ENCODE measurements around the gene ZNF646. TPM values are rescaled to one million over a fixed set of nuclear protein-coding genes. Genes with fewer than 3 reads are reported as not detected.

Gene ZNF646
- total and polyA plus RNA-seq, 2 of the 13 experiments (the other 11 are each of a cell fraction or from before 2014, with no cell fraction given): 3.4 to 10.9 TPM

- intact Hi-C loops (cut with micrococcal nuclease; ENCODE audit: unreplicated experiment): loop anchor here (1.0 to 2.0 kb wide), 3 partner anchors 37 to 60 kb away; partner anchors contain the start of genes VKORC1, ZNF646 and ZNF668
- ATAC-seq (peak; percentile 82), FAIRE-seq (peak; percentile 79), DNase-seq (ENCODE audit: low spot score) (peak; percentile 89)
- Histone ChIP-seq H3K4me2 (ENCODE audit: low read depth, low read length) (peak overlapping the region; percentile 94), H3K9me3 (ENCODE audit: low read length) (no peaks in the 10 kb centered on the region), H4K20me1 (ENCODE audit: insufficient read depth, low read length) (peaks cover 4% of the 10 kb centered on the region; the same call in 1 of the 2 replicates), H2AFZ (ENCODE audit: low read length) (no peak overlapping the region), H3K79me2 (ENCODE audit: insufficient read depth, low read length) (peaks cover 5% of the 10 kb centered on the region), H3K9ac (ENCODE audit: insufficient read depth, low read depth, low read length) (peak overlapping the region; percentile 90), H3K4me3 (replicated peaks in 1 of 3; ENCODE audit: insufficient read depth in 1 of 3, low read depth in 2 of 3, low read length in 3 of 3) (peak overlapping the region; percentile 86 to 99 (median 94)), H3K4me1 (ENCODE audit: insufficient read depth, low read length) (peaks cover 39% of the 10 kb centered on the region), H3K27ac (ENCODE audit: extremely low read length, insufficient read depth, low read length) (peak overlapping the region; percentile 82), H3K36me3 (replicated peaks in 1 of 2; ENCODE audit: control insufficient read depth in 1 of 2, insufficient read depth in 2 of 2, low read length in 2 of 2) (peaks cover 0 to 14% of the 10 kb centered on the region in 2 experiments; a peak in 4 of 5 replicates), H3K27me3 (ENCODE audit: control insufficient read depth in 1 of 2, insufficient read depth in 2 of 2, low read length in 2 of 2) (no peaks in the 10 kb centered on the region; a peak in 1 of 5 replicates)
- BruUV-seq (replicated peaks): TSS peak; percentile 73
- POLR2A ChIA-PET: interaction anchor here (0.6 to 2.7 kb wide), 17 partner anchors 11 to 425 kb away, joined by 3 to 29 read pairs (median 5); partner anchors contain the start of genes ARMC5, HSD3B7, KAT8 and ZNF646
- CTCF ChIA-PET (ENCODE audit: low intra/inter-chr PET ratio, low total read pairs): interaction anchor here (1.6 kb wide), 1 partner anchor 49 kb away, joined by 4 read pairs; the partner anchor contains the start of gene HSD3B7
- in situ Hi-C loops (cut with HindIII; ENCODE audit: extremely low pct_ligation_motif_present, low pct_unique_long_range_greater_than_20kb): loop anchor here (5.0 kb wide), 1 partner anchor 38 kb away; the partner anchor contains the start of genes ZNF646 and ZNF668
- WGBS (ENCODE audit: low lambda C conversion rate): under 1% methylated on average over 36 of the region's 47 CpGs
- TF ChIP-seq PHF5A (CRISPR knock-in tag; IDR thresholded peaks at IDR 0.05; ENCODE audit: low read depth, unreplicated experiment) (no peak), TBX3 (IDR thresholded peaks at IDR 0.05; ENCODE audit: borderline replicate concordance) (no peak), DNMT1 (CRISPR knock-in tag; IDR thresholded peaks at IDR 0.05) (no peak), ZNF777 (CRISPR knock-in tag; IDR thresholded peaks at IDR 0.05) (no peak), SP140L (CRISPR knock-in tag; IDR thresholded peaks at IDR 0.05; ENCODE audit: borderline replicate concordance) (peak; percentile 53; the same call in 1 of the 2 replicates), NFYB (CRISPR knock-in tag; IDR thresholded peaks at IDR 0.05) (no peak), STAG1 (CRISPR knock-in tag; IDR thresholded peaks at IDR 0.05) (peak; percentile 16), ZBTB10 (CRISPR knock-in tag; IDR thresholded peaks at IDR 0.05; ENCODE audit: borderline replicate concordance) (no peak), GZF1 (CRISPR knock-in tag; IDR thresholded peaks at IDR 0.05) (no peak), ATF1 (CRISPR knock-in tag; IDR thresholded peaks at IDR 0.05) (no peak), ZMAT3 (CRISPR knock-in tag; conservative IDR thresholded peaks at IDR 0.05) (no peak), RFX1 (IDR thresholded peaks at IDR 0.05) (no peak), ZNF572 (CRISPR knock-in tag; IDR thresholded peaks at IDR 0.05) (peak; percentile 82), POLR2G (IDR thresholded peaks at IDR 0.05; ENCODE audit: low read depth, low read length) (peak; percentile 70), ZSCAN9 (CRISPR knock-in tag; IDR thresholded peaks at IDR 0.05; ENCODE audit: borderline replicate concordance) (peak; percentile 74; the same call in 1 of the 2 replicates), ZNF816 (CRISPR knock-in tag; IDR thresholded peaks at IDR 0.05; ENCODE audit: borderline replicate concordance) (no peak)
- TF ChIP-seq, protein P1, sequence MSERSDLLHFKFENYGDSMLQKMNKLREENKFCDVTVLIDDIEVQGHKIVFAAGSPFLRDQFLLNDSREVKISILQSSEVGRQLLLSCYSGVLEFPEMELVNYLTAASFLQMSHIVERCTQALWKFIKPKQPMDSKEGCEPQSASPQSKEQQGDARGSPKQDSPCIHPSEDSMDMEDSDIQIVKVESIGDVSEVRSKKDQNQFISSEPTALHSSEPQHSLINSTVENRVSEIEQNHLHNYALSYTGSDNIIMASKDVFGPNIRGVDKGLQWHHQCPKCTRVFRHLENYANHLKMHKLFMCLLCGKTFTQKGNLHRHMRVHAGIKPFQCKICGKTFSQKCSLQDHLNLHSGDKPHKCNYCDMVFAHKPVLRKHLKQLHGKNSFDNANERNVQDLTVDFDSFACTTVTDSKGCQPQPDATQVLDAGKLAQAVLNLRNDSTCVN (CRISPR knock-in tag; IDR thresholded peaks at IDR 0.05; ENCODE audit: borderline replicate concordance): 0 out of 2 replicates have a peak, but pooled peaks have one; percentile 77
- TF ChIP-seq, protein P2, sequence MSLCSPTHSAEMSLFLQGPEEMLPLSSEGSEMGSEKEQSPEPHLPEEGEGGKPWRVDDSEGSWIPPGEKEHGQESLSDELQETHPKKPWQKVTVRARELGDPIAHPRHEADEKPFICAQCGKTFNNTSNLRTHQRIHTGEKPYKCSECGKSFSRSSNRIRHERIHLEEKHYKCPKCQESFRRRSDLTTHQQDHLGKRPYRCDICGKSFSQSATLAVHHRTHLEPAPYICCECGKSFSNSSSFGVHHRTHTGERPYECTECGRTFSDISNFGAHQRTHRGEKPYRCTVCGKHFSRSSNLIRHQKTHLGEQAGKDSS (CRISPR knock-in tag; IDR thresholded peaks at IDR 0.05; ENCODE audit: borderline replicate concordance, low read depth): no peak
- TF ChIP-seq, protein P3, sequence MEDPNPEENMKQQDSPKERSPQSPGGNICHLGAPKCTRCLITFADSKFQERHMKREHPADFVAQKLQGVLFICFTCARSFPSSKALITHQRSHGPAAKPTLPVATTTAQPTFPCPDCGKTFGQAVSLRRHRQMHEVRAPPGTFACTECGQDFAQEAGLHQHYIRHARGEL (CRISPR knock-in tag; IDR thresholded peaks at IDR 0.05): peak; percentile 25; the same call in 1 of the 2 replicates
Observed at GRCh38 chr16:31033709-31034492, 40.3 kb upstream of the ZNF646 start.
